GM06990 (cell line): ENCODE measurements around the gene RALGAPA2.

Experiments
- DNase-seq: peaks from one replicate; pipeline ENCODE4 v3.0.0-alpha.2; 2011; ENCODE audit not compliant: insufficient read length; ENCODE audit errors: extremely low read depth
- H3K27me3 ChIP-seq: replicated peaks from 2 replicates; pipeline ENCODE4 v1.6.0; 2011; ENCODE audit warnings: low read length; ENCODE audit not compliant: control insufficient read depth, insufficient read depth
- H3K36me3 ChIP-seq: 2 replicates; pipeline ENCODE4 v1.5.1; 2011; ENCODE audit warnings: low read length; ENCODE audit not compliant: control insufficient read depth, insufficient read depth
- H3K4me3 ChIP-seq: replicated peaks from 2 replicates; pipeline ENCODE4 v1.5.1; 2011; ENCODE audit warnings: low read depth, mild to moderate bottlenecking, control low read depth, low read length
- TF ChIP-seq, protein P1 (sequence below): IDR thresholded peaks from 2 replicates; pipeline ENCODE4 v1.5.1; 2011; ENCODE audit warnings: low read length, control low read depth, mild to moderate bottlenecking, inconsistent platforms; ENCODE audit not compliant: insufficient read depth, poor library complexity, severe bottlenecking

Gene RALGAPA2

DNA sequence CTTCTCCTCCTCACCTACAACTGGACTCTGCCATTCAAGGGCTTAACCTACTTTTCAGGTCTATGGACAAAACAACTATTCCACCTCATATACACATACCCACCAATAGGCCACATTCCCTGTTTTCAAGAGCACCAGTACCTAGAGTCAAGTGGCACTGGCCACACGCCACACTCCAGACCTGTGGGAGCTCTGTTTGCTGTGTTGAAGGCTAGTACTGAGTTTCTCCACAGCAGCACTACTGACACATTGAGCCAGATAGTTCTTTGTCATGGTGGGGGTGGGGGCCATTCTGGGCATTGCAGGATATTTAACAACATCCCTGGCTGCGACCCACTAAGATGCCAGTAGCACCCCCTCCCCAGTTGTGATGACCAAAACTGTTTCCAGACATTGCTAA lies 84.1 kb downstream of the RALGAPA2 start:
- H3K36me3 ChIP-seq: peaks cover 2% of the 10 kb centered on the region
- no peak overlapping the region for H3K4me3 ChIP-seq
- H3K27me3 ChIP-seq: no peaks in the 10 kb centered on the region
- TF ChIP-seq, protein P1, sequence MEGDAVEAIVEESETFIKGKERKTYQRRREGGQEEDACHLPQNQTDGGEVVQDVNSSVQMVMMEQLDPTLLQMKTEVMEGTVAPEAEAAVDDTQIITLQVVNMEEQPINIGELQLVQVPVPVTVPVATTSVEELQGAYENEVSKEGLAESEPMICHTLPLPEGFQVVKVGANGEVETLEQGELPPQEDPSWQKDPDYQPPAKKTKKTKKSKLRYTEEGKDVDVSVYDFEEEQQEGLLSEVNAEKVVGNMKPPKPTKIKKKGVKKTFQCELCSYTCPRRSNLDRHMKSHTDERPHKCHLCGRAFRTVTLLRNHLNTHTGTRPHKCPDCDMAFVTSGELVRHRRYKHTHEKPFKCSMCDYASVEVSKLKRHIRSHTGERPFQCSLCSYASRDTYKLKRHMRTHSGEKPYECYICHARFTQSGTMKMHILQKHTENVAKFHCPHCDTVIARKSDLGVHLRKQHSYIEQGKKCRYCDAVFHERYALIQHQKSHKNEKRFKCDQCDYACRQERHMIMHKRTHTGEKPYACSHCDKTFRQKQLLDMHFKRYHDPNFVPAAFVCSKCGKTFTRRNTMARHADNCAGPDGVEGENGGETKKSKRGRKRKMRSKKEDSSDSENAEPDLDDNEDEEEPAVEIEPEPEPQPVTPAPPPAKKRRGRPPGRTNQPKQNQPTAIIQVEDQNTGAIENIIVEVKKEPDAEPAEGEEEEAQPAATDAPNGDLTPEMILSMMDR: no peak
- no peak for DNase-seq

DNA sequence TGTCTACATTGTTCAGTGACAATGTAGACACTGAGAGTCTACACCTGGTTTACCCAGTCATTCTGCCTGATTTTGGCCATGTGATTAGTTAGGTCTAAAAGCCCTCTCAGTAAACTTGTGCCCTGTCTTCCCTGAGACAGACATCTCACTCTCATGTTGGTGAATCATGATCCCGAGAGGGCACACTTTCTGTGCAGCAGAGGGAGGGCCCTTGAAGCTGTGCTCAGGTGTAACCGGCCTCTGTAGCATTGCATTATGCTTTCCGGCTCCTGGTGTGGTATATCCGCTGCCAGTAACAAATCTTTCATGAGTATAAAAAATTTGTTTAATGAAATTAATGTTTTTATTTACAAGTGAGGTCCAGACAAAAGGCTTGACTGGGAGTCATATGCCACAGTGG lies 85.0 kb downstream of the RALGAPA2 start:
- H3K27me3 ChIP-seq: no peaks in the 10 kb centered on the region
- DNase-seq: no peak
- H3K4me3 ChIP-seq: no peak overlapping the region
- H3K36me3 ChIP-seq: peaks cover 2% of the 10 kb centered on the region
- TF ChIP-seq, protein P1: no peak

DNA sequence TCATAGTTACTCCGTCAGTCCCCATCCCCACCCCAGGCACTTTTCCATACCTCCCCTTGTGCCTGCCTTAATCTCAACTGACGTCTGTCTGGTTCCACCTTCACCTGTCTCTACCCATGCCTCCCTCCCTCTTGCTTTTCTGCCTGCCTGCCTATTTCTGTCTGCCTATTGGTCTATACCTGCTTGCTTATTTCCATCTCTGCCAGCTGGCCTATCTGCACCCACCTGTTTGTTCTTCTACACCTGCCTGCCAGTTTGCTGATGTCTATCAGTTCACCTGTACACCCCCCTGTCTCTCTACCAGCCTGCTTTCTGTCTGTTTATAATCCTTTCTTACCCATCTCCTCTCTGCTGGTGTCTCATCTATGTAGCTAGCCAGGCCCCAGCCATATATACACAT lies 87.5 kb downstream of the RALGAPA2 start:
- Histone ChIP-seq H3K4me3 (no peak overlapping the region), H3K27me3 (no peaks in the 10 kb centered on the region), H3K36me3 (peaks cover 2% of the 10 kb centered on the region)
- no peak for DNase-seq
- TF ChIP-seq, protein P1: no peak

DNA sequence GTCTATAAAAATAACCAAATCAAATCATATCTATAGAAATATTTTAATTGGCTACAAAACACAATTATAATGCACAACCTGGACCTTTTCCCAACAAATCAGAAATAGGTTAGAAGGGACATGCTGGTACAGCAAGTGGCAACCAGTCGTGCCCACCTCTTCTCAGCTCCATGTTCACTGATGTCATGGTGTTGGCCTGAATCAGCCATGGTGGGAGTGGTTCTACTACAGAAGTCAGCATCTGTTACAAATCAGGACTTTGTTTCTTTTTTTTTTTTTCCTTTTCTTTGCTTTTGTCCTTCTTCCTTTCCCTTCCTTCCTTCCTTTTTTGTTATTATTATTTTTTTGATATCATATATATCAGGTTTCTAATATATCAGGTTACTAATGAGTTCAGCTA lies 91.2 kb downstream of the RALGAPA2 start:
- H3K4me3 ChIP-seq: no peak overlapping the region
- DNase-seq: no peak
- TF ChIP-seq, protein P1: no peak
- no peaks in the 10 kb centered on the region for H3K27me3 ChIP-seq
- peaks cover 1% of the 10 kb centered on the region; the same call in 1 of the 2 replicates for H3K36me3 ChIP-seq

DNA sequence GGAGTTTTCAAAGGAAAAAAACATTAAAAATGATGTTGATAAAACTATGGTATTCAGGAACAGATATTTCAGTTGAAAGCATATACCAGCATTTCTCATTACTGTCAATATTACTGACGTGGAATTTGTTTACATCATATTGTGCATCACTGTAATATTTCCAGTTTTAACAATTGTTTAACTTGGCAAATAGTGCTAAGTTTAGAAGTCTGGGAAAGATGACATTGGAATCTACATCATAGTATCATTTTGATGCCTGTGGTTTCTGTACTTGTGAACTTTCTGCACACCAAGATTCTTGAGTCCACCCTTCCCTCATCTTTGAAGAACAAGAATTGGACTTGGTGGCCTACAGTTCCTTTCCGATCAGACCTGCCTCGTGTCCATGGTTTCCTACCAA lies 98.1 kb downstream of the RALGAPA2 start:
- Histone ChIP-seq H3K36me3 (peaks cover 1% of the 10 kb centered on the region; the same call in 1 of the 2 replicates), H3K4me3 (no peak overlapping the region), H3K27me3 (no peaks in the 10 kb centered on the region)
- no peak for DNase-seq
- TF ChIP-seq, protein P1: no peak

DNA sequence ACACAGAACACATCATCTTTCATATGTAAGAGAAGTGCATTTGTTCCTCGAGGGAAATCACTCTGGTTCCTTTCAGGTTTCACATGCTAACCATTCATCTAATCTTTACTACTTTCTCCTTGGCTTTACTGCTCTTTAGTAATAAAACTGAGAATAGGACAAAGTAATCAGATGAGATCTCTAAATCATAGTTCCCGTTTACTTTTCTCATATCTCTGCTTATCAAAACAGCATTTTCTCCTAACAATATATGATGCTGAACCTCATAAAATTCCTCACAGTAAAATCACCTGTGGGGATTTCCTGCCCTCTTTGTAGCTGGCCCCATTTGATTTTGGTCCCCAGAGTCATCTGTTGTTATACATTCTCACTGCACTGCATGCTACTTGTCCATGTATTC lies 100.2 kb downstream of the RALGAPA2 start:
- no peak for DNase-seq
- H3K4me3 ChIP-seq: no peak overlapping the region
- no peaks in the 10 kb centered on the region for H3K36me3 ChIP-seq
- no peaks in the 10 kb centered on the region for H3K27me3 ChIP-seq
- TF ChIP-seq, protein P1: no peak
